Muscle of leg (tissue), 11 donors: Measurements from ENCODE around the gene CNOT9. TPM values are rescaled to one million over a fixed set of nuclear protein-coding genes. Genes with fewer than 3 reads are reported as not detected.

Experiments used
- DNase-seq: peaks from one replicate; pipeline ENCODE4 v3.0.0; 2013
- H3K27ac ChIP-seq: one replicate; pipeline ENCODE4 v1.5.1; 2013; ENCODE audit warnings: mild to moderate bottlenecking, low read length, control low read depth
- H3K27me3 ChIP-seq: one replicate; pipeline ENCODE4 v1.6.1; 2013; ENCODE audit warnings: low read length; ENCODE audit not compliant: control insufficient read depth, insufficient read depth
- H3K36me3 ChIP-seq: one replicate; pipeline ENCODE4 v1.6.1; 2013; ENCODE audit warnings: low read length; ENCODE audit not compliant: control insufficient read depth, insufficient read depth
- H3K4me1 ChIP-seq: one replicate; pipeline ENCODE4 v1.6.1; 2013; ENCODE audit warnings: low read length; ENCODE audit not compliant: control insufficient read depth, insufficient read depth
- H3K4me3 ChIP-seq: one replicate; pipeline ENCODE4 v1.5.1; 2013; ENCODE audit warnings: low read length, control low read depth
- H3K9me3 ChIP-seq: replicated peaks from 2 replicates; pipeline ENCODE4 v1.6.1; 2013; ENCODE audit warnings: low read depth, low read length; ENCODE audit not compliant: control insufficient read depth
- WGBS: methylation state at CpG from one replicate; pipeline ENCODE4 v1.1.5; 2013; ENCODE audit warnings: missing lambda C conversion rate; ENCODE audit not compliant: insufficient coverage; 5-methylcytosine and 5-hydroxymethylcytosine counted together
- polyA plus RNA-seq, 8 donors: library from polyadenylated mRNA; unstranded; fragments of 120-200 nt; gene quantifications; one replicate each; pipeline versions ENCODE4 v1.2.1 to v1.2.3, GENCODE V29; 2013; ENCODE audit warnings: inconsistent platforms in 1 of 8, low replicate concordance in 1 of 8; ENCODE audit not compliant: insufficient read length in 8 of 8, insufficient read depth in 1 of 8
- total RNA-seq: library from RNA; stranded (reverse); fragments of 120-200 nt; gene quantifications from one replicate; pipeline ENCODE4 v1.2.4, GENCODE V29; 2013

The CNOT9 gene
- total and polyA plus RNA-seq, 9 donors, result 31.2 to 42.3 (median 35.4) TPM

- no peak overlapping the region for H3K27ac ChIP-seq
- H3K4me3 ChIP-seq, result no peak overlapping the region
- H3K4me1 ChIP-seq, result no peaks in the 10 kb centered on the region
- no peaks in the 10 kb centered on the region for H3K9me3 ChIP-seq
- H3K36me3 ChIP-seq, result peaks cover 85% of the 10 kb centered on the region
- DNase-seq, result no peak
- 95% methylated on average over 17 of the region's 18 CpGs for WGBS
- H3K27me3 ChIP-seq, result no peaks in the 10 kb centered on the region
Measured at GRCh38 chr2:218638372-218638771, 69.7 kb downstream of the CNOT9 start.

GRCh38 chr2:218642121-218642656, 73.5 kb downstream of the CNOT9 start:
- Histone ChIP-seq H3K27me3 (no peaks in the 10 kb centered on the region), H3K27ac (no peak overlapping the region), H3K36me3 (peaks cover 82% of the 10 kb centered on the region), H3K4me1 (no peaks in the 10 kb centered on the region), H3K9me3 (no peaks in the 10 kb centered on the region), H3K4me3 (no peak overlapping the region)
- no peak for DNase-seq
- WGBS, result 93% methylated on average over 18 of the region's 18 CpGs

DNA sequence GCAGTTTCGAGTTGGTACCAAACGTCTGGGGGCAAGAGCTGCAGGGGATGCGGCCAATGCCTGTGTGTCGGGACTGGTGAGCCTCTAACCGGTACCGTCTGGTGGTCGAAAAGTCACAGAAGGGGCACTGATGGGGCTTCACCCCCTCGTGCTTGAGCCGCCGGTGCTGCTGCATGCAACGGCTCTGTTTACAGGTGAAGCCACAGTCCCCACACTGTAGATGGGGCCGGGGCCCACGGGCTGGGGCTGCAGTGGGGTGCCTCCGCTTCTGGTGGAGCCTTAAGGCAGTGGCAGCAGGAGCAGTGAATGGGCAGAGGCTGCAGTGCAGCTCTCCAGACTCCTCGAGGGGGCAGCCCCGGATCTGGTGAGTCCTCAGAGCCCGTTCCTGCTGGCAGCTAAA, 74.1 kb downstream of the CNOT9 start:
- Histone ChIP-seq H3K36me3 (peaks cover 83% of the 10 kb centered on the region), H3K27me3 (no peaks in the 10 kb centered on the region), H3K9me3 (no peaks in the 10 kb centered on the region), H3K4me3 (no peak overlapping the region), H3K27ac (no peak overlapping the region), H3K4me1 (no peaks in the 10 kb centered on the region)
- WGBS, result 89% methylated on average over 17 of the region's 17 CpGs
- no peak for DNase-seq

- Histone ChIP-seq H3K27ac (no peak overlapping the region), H3K4me1 (no peaks in the 10 kb centered on the region), H3K27me3 (no peaks in the 10 kb centered on the region), H3K4me3 (no peak overlapping the region), H3K36me3 (peaks cover 83% of the 10 kb centered on the region), H3K9me3 (no peaks in the 10 kb centered on the region)
- 94% methylated on average over 8 of the region's 10 CpGs for WGBS
- DNase-seq, result no peak
Measured at GRCh38 chr2:218643751-218644310, 75.2 kb downstream of the CNOT9 start.

DNA sequence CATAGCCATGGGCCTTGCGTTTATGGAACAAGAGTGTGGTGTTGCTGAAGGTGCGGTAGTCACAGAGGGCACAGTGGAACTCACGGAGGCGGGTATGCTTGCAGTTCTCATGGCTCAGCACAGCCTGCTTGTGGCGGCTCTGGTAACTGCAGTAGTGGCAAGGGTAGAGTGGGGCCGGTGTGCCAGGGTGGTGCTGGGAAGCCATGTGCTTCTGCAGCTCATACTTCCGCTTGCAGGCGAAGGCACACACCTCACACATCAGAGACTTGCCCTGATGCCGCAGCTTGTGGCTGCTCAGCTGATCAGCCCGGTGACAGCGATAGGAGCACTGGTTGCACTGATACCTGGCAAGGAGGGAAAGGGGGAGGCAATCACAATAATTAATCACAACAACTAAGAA, 76.1 kb downstream of the CNOT9 start:
- Histone ChIP-seq H3K27ac (no peak overlapping the region), H3K27me3 (no peaks in the 10 kb centered on the region), H3K36me3 (peaks cover 83% of the 10 kb centered on the region), H3K9me3 (no peaks in the 10 kb centered on the region), H3K4me1 (no peaks in the 10 kb centered on the region), H3K4me3 (no peak overlapping the region)
- WGBS, result 92% methylated on average over 5 of the region's 11 CpGs
- no peak for DNase-seq

DNA sequence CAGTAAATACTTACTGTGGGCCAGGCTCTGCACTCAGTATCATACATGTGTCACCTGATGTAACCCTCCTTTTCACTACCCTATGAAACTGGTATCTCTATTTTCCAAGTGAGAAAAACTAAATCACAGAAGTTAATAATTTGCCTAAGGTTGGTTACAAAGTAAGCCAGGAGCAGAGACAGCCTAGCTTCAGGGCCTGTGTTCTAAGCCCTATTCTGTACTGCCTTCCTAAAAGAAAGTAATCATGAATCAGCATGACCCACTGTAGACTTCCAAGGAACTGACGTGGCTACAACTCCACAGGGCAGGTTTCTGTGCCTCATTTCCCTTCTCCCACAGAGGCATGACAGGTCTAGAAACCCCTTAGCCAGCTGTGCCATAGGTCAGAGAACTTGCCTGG, 76.5 kb downstream of the CNOT9 start:
- H3K27ac ChIP-seq, result no peak overlapping the region
- H3K4me1 ChIP-seq, result no peaks in the 10 kb centered on the region
- H3K4me3 ChIP-seq, result no peak overlapping the region
- no peaks in the 10 kb centered on the region for H3K27me3 ChIP-seq
- no CpG with 5 or more reads among the region's 1 CpG for WGBS
- DNase-seq, result no peak
- H3K36me3 ChIP-seq, result peaks cover 83% of the 10 kb centered on the region
- no peaks in the 10 kb centered on the region for H3K9me3 ChIP-seq

Other genes starting within 250 kb of the CNOT9 start
- not detected for gene CATIP, start 212.0 kb upstream of the CNOT9 start, total RNA-seq
- gene CATIP, start 212.0 kb upstream of the CNOT9 start, polyA plus RNA-seq, result under 1 TPM in 5 of 8 donors, not detected in 3; 0.07 to 0.31 (median 0.13) TPM
- 0.49 TPM for gene SLC11A1, start 186.6 kb upstream of the CNOT9 start, total RNA-seq
- 1 to 10 TPM in 3 of 8 donors, under 1 TPM in 5; 0.16 to 2.0 (median 0.64) TPM for gene SLC11A1, start 186.6 kb upstream of the CNOT9 start, polyA plus RNA-seq
- 64.9 TPM for gene CTDSP1, start 169.0 kb upstream of the CNOT9 start, total RNA-seq
- 100 to 1,000 TPM in 3 of 8 donors, 10 to 100 TPM in 5; 86.3 to 115 (median 93.9) TPM for gene CTDSP1, start 169.0 kb upstream of the CNOT9 start, polyA plus RNA-seq
- gene VIL1, start 149.7 kb upstream of the CNOT9 start, total RNA-seq, result not detected
- gene VIL1, start 149.7 kb upstream of the CNOT9 start, polyA plus RNA-seq, result 10 to 100 TPM in 1 of 8 donors, 1 to 10 TPM in 1, under 1 TPM in 4, not detected in 2; 0.12 to 19.1 (median 0.45) TPM
- 11.0 TPM for gene USP37, start 488 bp upstream of the CNOT9 start, total RNA-seq
- gene USP37, start 488 bp upstream of the CNOT9 start, polyA plus RNA-seq, result 10 to 100 TPM in 1 of 8 donors, 1 to 10 TPM in 7; 4.8 to 10.7 (median 9.0) TPM
- gene PLCD4, start 39.1 kb downstream of the CNOT9 start, total RNA-seq, result 41.8 TPM
- 10 to 100 TPM; 26.8 to 58.5 (median 45.9) TPM for gene PLCD4, start 39.1 kb downstream of the CNOT9 start, polyA plus RNA-seq
- 7.0 TPM for gene ZNF142, start 90.8 kb downstream of the CNOT9 start, total RNA-seq
- gene ZNF142, start 90.8 kb downstream of the CNOT9 start, polyA plus RNA-seq, result 10 to 100 TPM; 10.3 to 17.8 (median 12.4) TPM
- gene BCS1L, start 90.8 kb downstream of the CNOT9 start, total RNA-seq, result 33.8 TPM
- 10 to 100 TPM; 33.6 to 43.4 (median 37.8) TPM for gene BCS1L, start 90.8 kb downstream of the CNOT9 start, polyA plus RNA-seq
- gene RNF25, start 103.2 kb downstream of the CNOT9 start, total RNA-seq, result 20.2 TPM
- gene RNF25, start 103.2 kb downstream of the CNOT9 start, polyA plus RNA-seq, result 10 to 100 TPM; 22.2 to 32.6 (median 27.9) TPM
- 18.8 TPM for gene STK36, start 103.2 kb downstream of the CNOT9 start, total RNA-seq
- 10 to 100 TPM; 21.5 to 32.3 (median 27.1) TPM for gene STK36, start 103.2 kb downstream of the CNOT9 start, polyA plus RNA-seq
- 9.7 TPM for gene TTLL4, start 142.0 kb downstream of the CNOT9 start, total RNA-seq
- gene TTLL4, start 142.0 kb downstream of the CNOT9 start, polyA plus RNA-seq, result 10 to 100 TPM; 19.5 to 25.5 (median 21.1) TPM
- 18.4 TPM for gene CYP27A1, start 213.3 kb downstream of the CNOT9 start, total RNA-seq
- gene CYP27A1, start 213.3 kb downstream of the CNOT9 start, polyA plus RNA-seq, result 10 to 100 TPM; 11.8 to 26.8 (median 19.7) TPM